Epidermal melanocyte (primary cell): ENCODE measurements around the gene C1orf116.

Experiments used
- DNase-seq: peaks from one replicate; pipeline ENCODE4 v3.0.0; 2011; ENCODE audit warnings: low spot score; ENCODE audit not compliant: insufficient read length

C1orf116 gene

DNA sequence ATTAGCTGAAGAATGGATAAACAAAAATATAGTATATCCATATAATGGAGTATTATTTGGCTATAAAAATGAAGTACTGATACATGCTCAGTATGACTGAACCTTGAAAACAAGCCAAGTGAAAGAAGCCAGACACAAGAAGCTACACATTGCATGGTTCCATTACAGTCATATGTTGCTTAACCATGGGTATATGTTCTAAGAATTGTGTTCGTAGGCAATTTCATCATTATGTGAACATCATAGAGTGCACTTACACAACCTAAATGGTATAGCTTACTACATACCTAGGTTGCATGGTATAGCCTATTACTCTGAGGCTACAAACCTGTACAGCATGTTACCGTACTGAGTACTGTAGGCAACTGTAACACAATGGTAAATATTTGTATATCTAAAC lies 33.7 kb downstream of the C1orf116 start:
- no peak for DNase-seq

DNA sequence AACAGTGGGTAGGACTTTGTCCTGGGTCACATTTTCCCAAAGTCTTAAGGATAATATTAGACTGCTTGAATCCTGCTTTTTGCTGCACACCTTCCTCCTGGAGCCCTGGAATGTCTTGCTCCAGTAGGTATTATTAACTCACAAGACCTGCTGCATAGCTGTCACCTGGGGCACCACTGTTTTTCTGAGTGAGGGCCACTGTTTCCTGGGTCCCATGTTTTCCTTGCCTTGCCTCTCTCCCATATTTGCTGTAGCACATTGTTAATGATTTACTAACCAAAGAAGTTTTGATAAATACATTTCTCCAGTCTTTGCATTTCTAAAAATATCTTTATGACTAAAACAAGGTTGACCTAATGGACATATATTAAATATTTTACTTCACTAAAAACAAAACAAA lies 39.8 kb downstream of the C1orf116 start:
- no peak for DNase-seq

DNA sequence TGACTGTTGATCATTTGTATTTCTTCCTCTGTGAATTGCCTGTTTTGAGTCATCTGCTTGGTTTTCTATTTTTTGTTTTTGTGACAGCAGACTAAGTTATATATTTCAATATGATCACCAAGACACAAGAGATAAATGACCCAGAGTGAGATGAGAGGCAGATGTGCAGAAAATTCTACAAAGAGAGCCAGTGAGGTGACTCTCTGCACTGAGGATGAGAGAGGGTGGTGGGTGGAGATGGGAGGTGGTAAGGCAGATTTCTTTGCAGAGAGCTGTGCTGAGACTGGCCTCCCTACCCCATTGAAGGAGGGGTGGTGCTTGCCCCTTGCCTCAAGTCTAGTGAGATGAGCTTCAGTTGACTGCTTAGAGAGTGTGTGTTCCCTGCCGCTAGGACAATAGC lies 44.7 kb downstream of the C1orf116 start:
- no peak for DNase-seq

DNA sequence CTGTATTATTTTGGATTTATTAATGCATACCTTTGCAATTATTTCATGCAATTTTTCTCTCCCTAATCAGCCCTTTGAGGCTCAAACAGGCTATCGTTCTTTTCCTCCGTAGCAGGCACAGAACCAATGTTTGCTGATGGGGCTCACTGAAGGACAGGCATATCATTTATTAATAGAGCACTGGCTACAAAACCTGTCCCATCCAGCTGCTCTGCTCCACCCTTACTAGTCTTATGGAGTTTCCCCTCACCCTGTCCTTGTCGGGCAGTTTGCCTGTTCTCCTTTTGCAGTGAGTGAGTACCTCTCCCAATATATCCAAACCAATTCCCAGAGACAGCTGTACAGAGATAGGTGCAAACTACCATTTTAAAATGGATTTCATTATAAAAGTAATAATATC lies 45.7 kb downstream of the C1orf116 start:
- DNase-seq, result no peak

DNA sequence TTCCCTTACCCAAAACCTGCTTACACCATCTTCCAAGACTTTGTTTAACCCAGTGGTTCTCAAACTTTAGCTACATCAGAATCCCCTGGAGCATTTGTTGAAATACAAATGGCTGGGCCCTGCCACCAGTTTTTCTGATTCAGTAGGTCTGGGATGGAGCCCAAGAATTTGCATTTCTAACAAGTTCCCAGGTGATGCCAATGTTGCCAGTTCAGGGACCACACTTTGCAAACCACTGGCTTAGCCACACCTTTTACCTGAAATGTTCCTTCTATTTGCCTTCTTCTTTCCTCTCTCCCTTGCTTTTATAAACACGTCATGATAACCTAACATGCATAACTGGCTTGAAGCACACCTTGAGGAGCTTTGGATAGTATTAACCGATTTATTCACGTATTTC lies 46.2 kb downstream of the C1orf116 start:
- DNase-seq, result no peak

DNA sequence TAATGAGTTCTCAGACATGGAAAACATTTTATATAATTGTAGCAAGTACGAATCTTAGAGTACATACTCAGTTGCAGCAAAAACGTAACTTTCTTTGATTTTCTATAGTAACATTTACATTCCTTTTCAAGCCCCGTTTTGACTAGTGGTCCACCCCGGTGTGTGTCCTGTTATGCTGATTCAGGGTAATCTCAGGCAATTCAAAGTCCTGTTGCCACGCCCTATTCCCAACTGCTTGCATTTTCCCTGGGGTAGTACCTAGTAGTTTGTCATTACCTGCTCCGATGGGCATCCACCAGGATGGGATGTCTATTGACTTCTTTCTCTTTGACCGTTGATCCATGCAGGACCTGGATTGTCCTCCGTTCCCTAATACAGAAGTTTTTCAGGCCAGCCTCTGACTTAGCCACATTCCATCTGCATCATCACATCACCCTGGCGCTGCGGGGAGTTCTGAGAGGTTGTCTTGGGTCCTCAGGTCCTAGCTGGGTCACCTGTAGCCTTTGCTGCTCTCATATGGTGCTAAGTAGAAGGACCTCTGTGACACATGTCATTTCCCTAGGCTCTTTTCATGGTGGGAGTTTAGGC lies 47.3 kb downstream of the C1orf116 start:
- no peak for DNase-seq

DNA sequence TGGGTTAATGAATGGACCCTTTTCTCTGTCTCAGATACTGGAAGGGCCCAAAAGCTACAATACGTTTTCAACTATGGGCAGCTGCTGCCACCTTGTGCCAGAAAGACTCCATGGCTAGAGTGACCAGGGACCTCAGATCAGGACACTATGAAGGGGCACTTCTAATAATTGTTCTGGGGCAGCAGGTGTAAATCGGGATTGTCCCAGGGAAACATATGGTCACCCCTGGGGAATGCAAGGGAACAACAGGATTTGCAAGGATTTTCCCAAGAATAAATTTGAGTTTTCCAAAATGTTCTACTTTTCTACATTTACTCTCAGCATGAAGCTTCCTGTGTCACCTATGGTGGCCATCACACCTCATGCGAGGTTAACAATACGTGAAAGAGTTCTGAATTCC lies 50.3 kb downstream of the C1orf116 start:
- DNase-seq, result peak; percentile 64

DNA sequence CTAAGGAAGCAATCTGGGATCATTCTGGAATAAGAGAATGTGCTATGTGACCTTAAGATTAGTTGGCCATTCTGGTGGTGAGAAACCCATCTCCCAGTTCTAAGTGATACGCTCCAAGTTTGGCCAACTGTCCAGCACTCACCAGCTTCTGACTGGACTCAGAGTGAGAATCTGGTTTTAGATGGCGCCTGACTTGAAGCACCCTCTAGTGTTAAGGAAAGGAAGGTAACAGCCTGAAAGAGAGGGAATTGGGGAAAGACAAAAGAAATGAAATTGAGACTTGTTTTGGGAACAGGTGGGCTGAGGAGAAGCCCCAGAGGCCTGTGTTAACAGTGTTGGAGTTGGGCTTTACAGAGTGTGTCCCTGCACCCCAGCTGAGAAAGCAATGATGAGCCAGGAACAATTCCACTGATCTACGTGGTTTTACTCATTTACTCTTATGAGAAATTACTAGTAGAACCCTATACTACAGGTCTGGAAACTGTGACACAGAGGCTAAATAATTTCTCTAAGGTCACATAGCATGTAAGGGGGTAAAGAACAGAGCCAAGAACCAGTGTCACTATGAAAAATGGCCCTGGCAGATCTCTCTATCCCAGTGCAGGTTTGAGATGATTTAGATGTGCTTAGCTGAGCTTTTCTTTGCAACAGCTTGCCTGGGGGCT lies 53.0 kb downstream of the C1orf116 start:
- no peak for DNase-seq

DNA sequence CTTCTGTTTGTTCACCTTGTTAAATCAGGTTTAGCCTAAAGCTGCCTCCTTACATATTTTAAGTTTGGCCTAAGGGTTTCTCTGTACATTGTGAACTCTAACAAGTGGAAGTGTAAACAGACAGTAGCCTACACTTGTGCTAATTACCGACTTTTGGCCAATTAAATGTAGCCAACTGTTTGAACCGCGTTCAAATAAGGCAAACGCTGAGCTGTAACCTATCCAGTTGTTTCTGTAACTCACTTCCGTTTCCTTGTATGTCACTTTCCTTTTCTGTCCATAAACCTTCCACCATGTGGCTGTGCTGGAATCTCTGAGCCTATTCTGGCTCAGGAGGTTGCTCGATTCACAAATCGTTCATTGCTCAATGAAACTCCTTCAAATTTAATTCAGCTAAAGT lies 54.3 kb downstream of the C1orf116 start:
- DNase-seq, result no peak

DNA sequence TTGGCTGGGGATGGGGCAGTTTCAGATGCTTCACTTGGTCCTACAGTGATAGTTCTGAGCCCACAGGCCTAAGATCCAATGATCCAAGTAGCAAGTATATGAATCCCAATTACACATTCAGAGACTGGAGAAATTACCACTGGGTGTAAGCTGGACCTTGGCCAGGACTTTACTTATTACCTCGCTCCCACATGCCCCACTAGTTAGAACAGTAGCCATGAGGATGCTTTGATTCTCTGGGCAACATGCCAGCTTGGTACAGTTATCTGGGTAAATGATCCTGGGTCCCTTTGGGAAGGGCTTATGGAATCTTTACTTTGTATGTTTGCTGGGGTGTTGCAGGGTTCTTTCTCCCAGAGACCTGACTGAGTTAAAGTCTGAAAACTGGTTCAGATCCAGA lies 57.2 kb downstream of the C1orf116 start:
- no peak for DNase-seq

DNA sequence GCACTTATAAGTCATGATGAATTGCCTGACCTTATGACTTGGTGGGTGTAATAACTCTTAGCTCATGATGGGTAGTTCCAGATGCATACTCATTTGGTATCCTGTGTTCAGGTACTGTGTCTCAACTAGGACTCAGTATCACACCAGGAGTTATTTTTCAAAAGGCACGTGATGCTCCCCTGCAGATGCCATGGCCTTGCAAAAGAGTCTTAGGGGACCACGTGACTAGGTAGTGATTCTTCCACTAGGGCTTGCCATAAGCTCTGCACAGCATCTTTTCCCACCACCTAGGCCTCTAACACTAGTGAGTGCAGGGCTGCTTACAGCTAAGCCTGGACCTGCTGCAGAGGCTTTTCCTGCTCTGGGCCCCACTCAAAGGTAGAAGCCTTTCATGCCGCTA lies 58.4 kb downstream of the C1orf116 start:
- DNase-seq, result no peak

DNA sequence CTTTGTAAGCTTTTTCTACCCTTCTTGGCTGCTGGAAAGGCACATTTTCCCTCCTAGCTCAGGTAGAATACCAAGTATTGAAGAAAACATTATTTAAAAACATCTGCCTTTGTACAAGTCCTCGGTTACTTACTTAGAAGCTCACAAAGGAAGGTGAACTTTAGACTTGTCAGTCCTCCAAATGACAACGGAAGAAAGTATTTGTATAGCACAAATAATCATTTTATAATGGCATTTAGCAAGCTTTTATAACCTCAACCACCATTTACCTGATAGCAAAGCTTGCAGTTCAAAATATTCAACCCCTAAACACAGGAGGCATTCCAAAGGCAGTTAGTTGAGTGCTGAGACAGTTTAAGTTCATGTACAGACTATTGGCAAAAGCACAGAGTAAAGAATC lies 59.8 kb downstream of the C1orf116 start:
- DNase-seq, result no peak

DNA sequence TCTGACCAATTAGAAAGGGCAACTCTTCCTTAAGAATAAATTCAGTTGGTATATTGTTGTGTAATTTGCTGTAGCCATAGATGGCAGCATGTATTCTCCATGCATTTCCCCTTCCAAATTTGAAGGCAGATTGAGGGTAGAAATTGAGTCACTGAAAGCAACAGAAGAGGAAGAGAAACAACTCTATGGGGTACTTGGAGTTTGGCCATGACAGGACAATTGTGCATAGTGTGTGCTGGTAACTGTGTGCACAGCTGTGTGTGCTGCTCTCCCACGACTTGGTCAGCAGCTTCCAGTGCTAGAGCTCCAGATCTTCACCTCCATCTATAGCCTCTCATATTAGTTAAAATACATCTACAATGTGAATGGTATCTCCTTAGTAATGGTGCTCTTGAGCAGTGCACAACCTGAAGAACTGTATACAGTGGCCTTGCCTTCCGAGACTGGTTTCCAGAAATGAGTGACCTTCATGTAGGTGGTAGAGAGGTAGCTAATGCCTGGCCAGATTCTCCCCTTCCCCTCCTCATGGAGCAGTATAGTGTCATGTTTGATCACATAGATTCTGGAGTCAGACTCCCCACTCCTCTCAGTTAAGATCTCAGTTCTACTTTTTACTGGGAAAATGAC lies 61.4 kb downstream of the C1orf116 start:
- no peak for DNase-seq

DNA sequence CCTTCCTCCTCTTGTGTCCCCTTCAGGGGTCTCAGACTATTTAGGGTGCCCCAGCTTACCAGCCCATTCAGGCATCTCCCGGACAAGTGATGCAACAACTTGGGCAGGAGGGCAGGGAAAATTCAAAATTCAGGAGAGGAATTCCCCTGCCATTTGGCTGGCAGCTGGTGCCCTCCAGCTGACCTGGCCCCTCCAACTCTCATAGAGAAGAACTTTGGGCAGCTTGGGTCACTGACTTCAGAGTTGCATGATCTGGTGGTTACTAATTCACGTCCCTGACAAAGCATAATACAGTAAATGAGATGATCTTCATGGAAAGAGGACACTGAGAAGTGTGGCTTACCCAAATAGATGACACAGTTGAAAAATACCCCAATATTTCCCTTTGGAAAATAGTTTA lies 62.1 kb downstream of the C1orf116 start, which contains the start of gene FCAMR:
TSS of gene FCAMR (minus strand) at position 15 of the 400 bp plus-strand sequence. CDS start 335 bp downstream, outside the sequence.
- no peak for DNase-seq

DNA sequence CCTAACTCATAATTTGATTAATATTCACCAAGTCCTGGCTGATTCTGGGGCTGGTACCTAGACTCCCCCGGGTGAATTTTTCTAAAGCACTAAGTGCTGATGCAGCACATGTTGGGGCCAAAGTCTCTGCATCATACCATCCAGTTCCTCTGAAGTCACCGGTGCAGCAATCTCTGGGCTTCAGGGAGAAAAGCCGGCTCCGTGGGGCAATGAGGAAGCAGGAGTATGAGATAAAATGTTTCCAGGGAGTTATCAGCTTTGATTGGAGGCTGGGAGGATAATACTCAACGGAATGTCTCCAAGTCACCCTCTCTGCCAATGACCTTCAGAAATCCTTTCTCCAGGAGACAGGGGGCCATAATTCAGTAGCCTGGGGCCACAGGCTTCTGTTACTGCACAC lies 63.5 kb downstream of the C1orf116 start:
- no peak for DNase-seq
